ENCODE data around the gene CNIH3. TPM values are rescaled to one million over a fixed set of nuclear protein-coding genes. Genes with fewer than 3 reads are reported as not detected.

CNIH3 gene
- total RNA-seq, 1 experiment from 2014 or later, result 1.8 TPM

DNA sequence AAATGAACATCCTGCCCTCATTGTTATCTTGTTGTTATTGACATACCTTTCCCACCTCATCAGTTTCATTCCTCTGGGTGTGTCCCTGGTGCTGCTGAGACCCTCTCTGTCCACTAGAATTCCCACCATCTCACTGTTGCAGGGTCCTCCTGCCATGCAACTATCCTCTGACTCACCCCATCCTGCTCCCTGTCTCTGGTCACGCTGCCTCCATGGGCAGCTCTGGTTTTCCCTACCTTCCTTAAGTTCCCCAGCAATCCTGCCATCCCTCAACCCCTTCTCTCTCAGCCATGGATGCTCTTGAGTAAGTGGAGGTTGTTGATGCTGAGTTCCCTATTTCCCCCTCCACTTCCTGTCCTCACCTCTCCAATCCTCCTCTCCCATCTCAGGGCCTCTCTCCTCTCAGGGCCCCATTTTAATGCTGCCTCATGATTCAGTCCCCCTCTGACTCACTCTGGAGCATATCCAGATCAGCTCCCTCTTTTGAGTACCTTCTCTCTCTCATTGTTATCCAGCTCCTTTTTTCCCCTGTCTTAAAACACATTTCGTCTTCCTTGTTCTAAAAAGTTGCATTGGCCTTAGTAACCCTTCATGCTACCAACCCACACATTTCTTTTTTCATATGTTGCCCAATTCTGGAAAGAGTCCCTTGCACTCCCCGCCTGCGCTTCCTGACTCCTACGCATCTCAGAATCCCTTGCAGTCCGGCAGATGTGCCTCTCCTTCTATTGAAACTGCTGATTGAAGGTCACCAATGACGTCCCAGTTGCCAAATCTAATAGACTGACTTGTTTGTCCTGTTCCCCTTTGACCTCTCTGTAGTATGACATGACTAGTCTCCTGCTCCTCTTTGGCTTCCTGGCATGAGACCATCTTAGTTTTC is 92.0 kb downstream of the CNIH3 start:
- BruUV-seq (replicated peaks), result no TSS peak
- ATAC-seq, result no peak
- TF ChIP-seq, protein P1, sequence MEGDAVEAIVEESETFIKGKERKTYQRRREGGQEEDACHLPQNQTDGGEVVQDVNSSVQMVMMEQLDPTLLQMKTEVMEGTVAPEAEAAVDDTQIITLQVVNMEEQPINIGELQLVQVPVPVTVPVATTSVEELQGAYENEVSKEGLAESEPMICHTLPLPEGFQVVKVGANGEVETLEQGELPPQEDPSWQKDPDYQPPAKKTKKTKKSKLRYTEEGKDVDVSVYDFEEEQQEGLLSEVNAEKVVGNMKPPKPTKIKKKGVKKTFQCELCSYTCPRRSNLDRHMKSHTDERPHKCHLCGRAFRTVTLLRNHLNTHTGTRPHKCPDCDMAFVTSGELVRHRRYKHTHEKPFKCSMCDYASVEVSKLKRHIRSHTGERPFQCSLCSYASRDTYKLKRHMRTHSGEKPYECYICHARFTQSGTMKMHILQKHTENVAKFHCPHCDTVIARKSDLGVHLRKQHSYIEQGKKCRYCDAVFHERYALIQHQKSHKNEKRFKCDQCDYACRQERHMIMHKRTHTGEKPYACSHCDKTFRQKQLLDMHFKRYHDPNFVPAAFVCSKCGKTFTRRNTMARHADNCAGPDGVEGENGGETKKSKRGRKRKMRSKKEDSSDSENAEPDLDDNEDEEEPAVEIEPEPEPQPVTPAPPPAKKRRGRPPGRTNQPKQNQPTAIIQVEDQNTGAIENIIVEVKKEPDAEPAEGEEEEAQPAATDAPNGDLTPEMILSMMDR (IDR thresholded peaks at IDR 0.05 in 2 of 3, conservative IDR thresholded peaks at IDR 0.05 in 1 of 3; ENCODE audit: borderline replicate concordance in 1 of 3, insufficient read depth in 1 of 3, low read depth in 2 of 3, low read length in 2 of 3), result no peak
- TF ChIP-seq CEBPB (IDR thresholded peaks at IDR 0.05; ENCODE audit: low read depth) (no peak), POLR2AphosphoS5 (IDR thresholded peaks at IDR 0.05; ENCODE audit: low read depth, low read length) (no peak), ZFX (IDR thresholded peaks at IDR 0.05) (no peak), EZH2 (IDR thresholded peaks at IDR 0.05) (no peak), ZNF274 (IDR thresholded peaks at IDR 0.05; ENCODE audit: low read depth, low read length) (no peak), EZH2phosphoT487 (IDR thresholded peaks at IDR 0.05; ENCODE audit: borderline replicate concordance) (no peak), SRF (IDR thresholded peaks at IDR 0.05; ENCODE audit: low read depth) (no peak), FOSL1 (IDR thresholded peaks at IDR 0.05; ENCODE audit: low read depth) (no peak), TCF7L2 (IDR thresholded peaks at IDR 0.05; ENCODE audit: borderline replicate concordance, extremely low read depth, insufficient read depth, insufficient read length) (no peak), POLR2A (IDR thresholded peaks at IDR 0.05; ENCODE audit: borderline replicate concordance, extremely low read depth, insufficient read depth, insufficient read length) (no peak), ELF1 (IDR thresholded peaks at IDR 0.05; ENCODE audit: borderline replicate concordance, low read depth) (no peak), EGR1 (IDR thresholded peaks at IDR 0.05; ENCODE audit: low read depth) (no peak), JUND (IDR thresholded peaks at IDR 0.05) (no peak), CBX3 (IDR thresholded peaks at IDR 0.05; ENCODE audit: low read depth) (no peak)
- TF ChIP-seq, protein P2, sequence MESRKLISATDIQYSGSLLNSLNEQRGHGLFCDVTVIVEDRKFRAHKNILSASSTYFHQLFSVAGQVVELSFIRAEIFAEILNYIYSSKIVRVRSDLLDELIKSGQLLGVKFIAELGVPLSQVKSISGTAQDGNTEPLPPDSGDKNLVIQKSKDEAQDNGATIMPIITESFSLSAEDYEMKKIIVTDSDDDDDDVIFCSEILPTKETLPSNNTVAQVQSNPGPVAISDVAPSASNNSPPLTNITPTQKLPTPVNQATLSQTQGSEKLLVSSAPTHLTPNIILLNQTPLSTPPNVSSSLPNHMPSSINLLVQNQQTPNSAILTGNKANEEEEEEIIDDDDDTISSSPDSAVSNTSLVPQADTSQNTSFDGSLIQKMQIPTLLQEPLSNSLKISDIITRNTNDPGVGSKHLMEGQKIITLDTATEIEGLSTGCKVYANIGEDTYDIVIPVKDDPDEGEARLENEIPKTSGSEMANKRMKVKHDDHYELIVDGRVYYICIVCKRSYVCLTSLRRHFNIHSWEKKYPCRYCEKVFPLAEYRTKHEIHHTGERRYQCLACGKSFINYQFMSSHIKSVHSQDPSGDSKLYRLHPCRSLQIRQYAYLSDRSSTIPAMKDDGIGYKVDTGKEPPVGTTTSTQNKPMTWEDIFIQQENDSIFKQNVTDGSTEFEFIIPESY (IDR thresholded peaks at IDR 0.05; ENCODE audit: extremely low read depth, insufficient replicate concordance, low read length), result no peak
- TF ChIP-seq, protein P3, sequence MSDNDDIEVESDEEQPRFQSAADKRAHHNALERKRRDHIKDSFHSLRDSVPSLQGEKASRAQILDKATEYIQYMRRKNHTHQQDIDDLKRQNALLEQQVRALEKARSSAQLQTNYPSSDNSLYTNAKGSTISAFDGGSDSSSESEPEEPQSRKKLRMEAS (IDR thresholded peaks at IDR 0.05), result no peak
- TF ChIP-seq, protein P4, sequence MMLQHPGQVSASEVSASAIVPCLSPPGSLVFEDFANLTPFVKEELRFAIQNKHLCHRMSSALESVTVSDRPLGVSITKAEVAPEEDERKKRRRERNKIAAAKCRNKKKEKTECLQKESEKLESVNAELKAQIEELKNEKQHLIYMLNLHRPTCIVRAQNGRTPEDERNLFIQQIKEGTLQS (IDR thresholded peaks at IDR 0.05), result no peak
- TF ChIP-seq, protein P5, sequence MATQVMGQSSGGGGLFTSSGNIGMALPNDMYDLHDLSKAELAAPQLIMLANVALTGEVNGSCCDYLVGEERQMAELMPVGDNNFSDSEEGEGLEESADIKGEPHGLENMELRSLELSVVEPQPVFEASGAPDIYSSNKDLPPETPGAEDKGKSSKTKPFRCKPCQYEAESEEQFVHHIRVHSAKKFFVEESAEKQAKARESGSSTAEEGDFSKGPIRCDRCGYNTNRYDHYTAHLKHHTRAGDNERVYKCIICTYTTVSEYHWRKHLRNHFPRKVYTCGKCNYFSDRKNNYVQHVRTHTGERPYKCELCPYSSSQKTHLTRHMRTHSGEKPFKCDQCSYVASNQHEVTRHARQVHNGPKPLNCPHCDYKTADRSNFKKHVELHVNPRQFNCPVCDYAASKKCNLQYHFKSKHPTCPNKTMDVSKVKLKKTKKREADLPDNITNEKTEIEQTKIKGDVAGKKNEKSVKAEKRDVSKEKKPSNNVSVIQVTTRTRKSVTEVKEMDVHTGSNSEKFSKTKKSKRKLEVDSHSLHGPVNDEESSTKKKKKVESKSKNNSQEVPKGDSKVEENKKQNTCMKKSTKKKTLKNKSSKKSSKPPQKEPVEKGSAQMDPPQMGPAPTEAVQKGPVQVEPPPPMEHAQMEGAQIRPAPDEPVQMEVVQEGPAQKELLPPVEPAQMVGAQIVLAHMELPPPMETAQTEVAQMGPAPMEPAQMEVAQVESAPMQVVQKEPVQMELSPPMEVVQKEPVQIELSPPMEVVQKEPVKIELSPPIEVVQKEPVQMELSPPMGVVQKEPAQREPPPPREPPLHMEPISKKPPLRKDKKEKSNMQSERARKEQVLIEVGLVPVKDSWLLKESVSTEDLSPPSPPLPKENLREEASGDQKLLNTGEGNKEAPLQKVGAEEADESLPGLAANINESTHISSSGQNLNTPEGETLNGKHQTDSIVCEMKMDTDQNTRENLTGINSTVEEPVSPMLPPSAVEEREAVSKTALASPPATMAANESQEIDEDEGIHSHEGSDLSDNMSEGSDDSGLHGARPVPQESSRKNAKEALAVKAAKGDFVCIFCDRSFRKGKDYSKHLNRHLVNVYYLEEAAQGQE (IDR thresholded peaks at IDR 0.05; ENCODE audit: low read depth), result no peak

More for the DNA sequence above, 92.0 kb downstream of the CNIH3 start:
- no peaks in the 10 kb centered on the region for H3K9me2 ChIP-seq (ENCODE audit: insufficient read depth)
- RAD21 ChIA-PET (ENCODE audit: low non-redundant PET in 1 of 2, low total read pairs in 2 of 2, uncharacterized antibody in 2 of 2, unreplicated experiment in 2 of 2), result no interaction called here
- no peak overlapping the region for H3K4me3 ChIP-seq (replicated peaks in 1 of 2; ENCODE audit: low read depth in 1 of 2, low read length in 2 of 2)
- peaks cover 16% of the 10 kb centered on the region; the same call in 1 of the 2 replicates for H3K27me3 ChIP-seq (ENCODE audit: insufficient read depth, low read length)
- POLR2A ChIA-PET, result no interaction called here
- H3K79me2 ChIP-seq (ENCODE audit: insufficient read depth, low read length), result no peaks in the 10 kb centered on the region
- H2AFZ ChIP-seq (ENCODE audit: low read depth, low read length, poor library complexity, severe bottlenecking), result no peak overlapping the region
- peak overlapping the region; percentile 3; the same call in 1 of the 2 replicates for H3K4me2 ChIP-seq (ENCODE audit: low read length)
- no peaks in the 10 kb centered on the region for H3K9me3 ChIP-seq (ENCODE audit: control insufficient read depth in 1 of 2, insufficient read depth in 1 of 2, low read depth in 1 of 2, low read length in 2 of 2)
- CTCF ChIA-PET, result no interaction called here
- H3K27ac ChIP-seq (ENCODE audit: low read depth, low read length), result no peak overlapping the region
- intact Hi-C loops (cut with micrococcal nuclease), result no loop called here
- no peaks in the 10 kb centered on the region for H3K36me3 ChIP-seq (ENCODE audit: control insufficient read depth in 1 of 2, insufficient read depth in 2 of 2, low read length in 2 of 2)
- no peak overlapping the region for H3K9ac ChIP-seq (ENCODE audit: low read length)
- DNase-seq (ENCODE audit: low read depth, low spot score), result no peak
- peaks cover 0 to 7% of the 10 kb centered on the region in 2 experiments; a peak in 2 of 4 replicates for H3K4me1 ChIP-seq (ENCODE audit: control insufficient read depth in 1 of 2, insufficient read depth in 2 of 2, low read length in 2 of 2)
- no peaks in the 10 kb centered on the region for H4K20me1 ChIP-seq (ENCODE audit: insufficient read depth)

Measured in HCT116 (cell line).